OCI-LY1 (cell line): ENCODE data around the gene ZNF768.
A peak's percentile ranks its signal among the peaks of the same experiment; 100 is the strongest.

Experiments
- H2AFZ ChIP-seq: fragments of 200-600 bp; sonication (generic), shearing (Covaris generic); 2 replicates; pipeline ENCODE4 v1.6.0; 2014; ENCODE audit warnings: antibody characterized with exemption, mild to moderate bottlenecking, low read length
- H3F3A ChIP-seq: fragments of 200-600 bp; sonication (generic), shearing (Covaris generic); 2 replicates; pipeline ENCODE4 v1.6.0; 2014; ENCODE audit warnings: mild to moderate bottlenecking, antibody characterized with exemption, low read length, moderate library complexity; ENCODE audit not compliant: insufficient read depth
- H3K27ac ChIP-seq: fragments of 200-600 bp; sonication (generic); 2 replicates; pipeline ENCODE4 v1.5.1; 2014; ENCODE audit warnings: low read length, mixed run types, mild to moderate bottlenecking, low read depth; ENCODE audit not compliant: poor library complexity, severe bottlenecking
- H3K27me3 ChIP-seq: fragments of 200-600 bp; sonication (generic); 2 replicates; pipeline ENCODE4 v1.6.0; 2014; ENCODE audit warnings: antibody characterized with exemption, mild to moderate bottlenecking, low read length, moderate library complexity; ENCODE audit not compliant: insufficient read depth
- H3K36me3 ChIP-seq: fragments of 200-600 bp; sonication (generic); 2 replicates; pipeline ENCODE4 v1.6.1; 2014; ENCODE audit warnings: mild to moderate bottlenecking, antibody characterized with exemption, low read length, moderate library complexity, mixed read lengths; ENCODE audit not compliant: insufficient read depth
- H3K4me1 ChIP-seq: fragments of 200-600 bp; sonication (generic); 2 replicates; pipeline ENCODE4 v1.5.1; 2014; ENCODE audit warnings: mild to moderate bottlenecking, low read length, moderate library complexity; ENCODE audit not compliant: insufficient read depth, severe bottlenecking
- H3K4me2 ChIP-seq: fragments of 200-600 bp; sonication (generic), shearing (Covaris generic); 2 replicates; pipeline ENCODE4 v1.6.1; 2014; ENCODE audit warnings: low read length
- H3K4me3 ChIP-seq: fragments of 200-600 bp; sonication (generic); 2 replicates; pipeline ENCODE4 v1.5.1; 2014; ENCODE audit warnings: low read length, low read depth, mild to moderate bottlenecking, mixed read lengths; ENCODE audit not compliant: poor library complexity, severe bottlenecking
- H3K79me2 ChIP-seq: fragments of 200-600 bp; shearing (Covaris generic); 2 replicates; pipeline ENCODE4 v1.6.1; 2016; ENCODE audit warnings: mixed run types, low read length, mixed read lengths; ENCODE audit not compliant: insufficient read depth
- H3K9ac ChIP-seq: fragments of 200-600 bp; sonication (generic), shearing (Covaris generic); 2 replicates; pipeline ENCODE4 v1.6.1; 2014; ENCODE audit warnings: mild to moderate bottlenecking, low read length, mixed read lengths
- H3K9me2 ChIP-seq: fragments of 200-600 bp; sonication (generic), shearing (Covaris generic); 2 replicates; pipeline ENCODE4 v1.6.1; 2014; ENCODE audit warnings: low read depth, mild to moderate bottlenecking, low read length, mixed read lengths
- H3K9me3 ChIP-seq: fragments of 200-600 bp; shearing (Covaris generic); 2 replicates; pipeline ENCODE4 v1.6.1; 2014; ENCODE audit warnings: low read length, mixed read lengths
- H4K20me1 ChIP-seq: fragments of 200-600 bp; sonication (generic), shearing (Covaris generic); 2 replicates; pipeline ENCODE4 v1.6.0; 2016; ENCODE audit warnings: mild to moderate bottlenecking, low read length; ENCODE audit not compliant: insufficient read depth
- CTCF ChIP-seq: fragments of 200-600 bp; sonication (generic), shearing (Covaris generic); IDR thresholded peaks from 2 replicates; pipeline ENCODE4 v1.5.1; 2017; ENCODE audit warnings: mild to moderate bottlenecking, antibody characterized with exemption, low read length, moderate library complexity, mixed read lengths
- EZH2 ChIP-seq: fragments of 200-600 bp; sonication (generic), shearing (Covaris generic); IDR thresholded peaks from 2 replicates; pipeline ENCODE4 v1.8.0; 2017; ENCODE audit warnings: borderline replicate concordance, mixed run types, mild to moderate bottlenecking, antibody characterized with exemption, low read length, moderate library complexity, mixed read lengths

The ZNF768 gene

GRCh38 chr16:30526137-30526822 lies at the start of gene ZNF768:
ZNF768 (minus strand) TSS chr16:30526566; CDS start chr16:30526413, 153 bp downstream.
- H3K36me3 ChIP-seq, result peaks cover 16% of the 10 kb centered on the region; the same call in 1 of the 2 replicates
- H3K4me3 ChIP-seq, result peak within 1 kb of the TSS; percentile 70
- peak within 1 kb of the TSS; percentile 96 for H3K27ac ChIP-seq
- H3K9ac ChIP-seq, result peak within 1 kb of the TSS; percentile 92
- peak within 1 kb of the TSS; percentile 99 for H3K4me2 ChIP-seq
- no peaks in the 10 kb centered on the region for H3K79me2 ChIP-seq
- peaks cover 9% of the 10 kb centered on the region for H3F3A ChIP-seq
- no peaks in the 10 kb centered on the region for H4K20me1 ChIP-seq
- no peak within 1 kb of the TSS for H2AFZ ChIP-seq
- no peaks in the 10 kb centered on the region for H3K27me3 ChIP-seq
- H3K9me2 ChIP-seq, result no peaks in the 10 kb centered on the region
- no peak for TF ChIP-seq EZH2
- TF ChIP-seq CTCF, result no peak
- no peaks in the 10 kb centered on the region for H3K9me3 ChIP-seq
- H3K4me1 ChIP-seq, result peaks cover 55% of the 10 kb centered on the region

GRCh38 chr16:30574678-30575077 lies 48.3 kb upstream of the ZNF768 start:
- no peak overlapping the region for H3K4me3 ChIP-seq
- peaks cover 36% of the 10 kb centered on the region for H3K4me1 ChIP-seq
- no peaks in the 10 kb centered on the region for H4K20me1 ChIP-seq
- H3K9me3 ChIP-seq, result no peaks in the 10 kb centered on the region
- TF ChIP-seq CTCF (no peak), EZH2 (no peak)
- H3K79me2 ChIP-seq, result peaks cover 23% of the 10 kb centered on the region
- H3K36me3 ChIP-seq, result peaks cover 20% of the 10 kb centered on the region; the same call in 1 of the 2 replicates
- peak overlapping the region; percentile 31; the same call in 1 of the 2 replicates for H3K4me2 ChIP-seq
- H3K9me2 ChIP-seq, result no peaks in the 10 kb centered on the region
- H2AFZ ChIP-seq, result no peak overlapping the region
- no peaks in the 10 kb centered on the region for H3K27me3 ChIP-seq
- no peak overlapping the region for H3K27ac ChIP-seq
- no peak overlapping the region; the same call in 1 of the 2 replicates for H3K9ac ChIP-seq
- no peaks in the 10 kb centered on the region for H3F3A ChIP-seq

- Histone ChIP-seq H3K27me3 (no peaks in the 10 kb centered on the region), H2AFZ (no peak within 1 kb of the TSS), H3K36me3 (no peaks in the 10 kb centered on the region), H3K27ac (peak within 1 kb of the TSS; percentile 67), H4K20me1 (no peaks in the 10 kb centered on the region), H3K9me3 (no peaks in the 10 kb centered on the region), H3K4me1 (peaks cover 46% of the 10 kb centered on the region), H3F3A (no peaks in the 10 kb centered on the region), H3K4me2 (peak within 1 kb of the TSS; percentile 86), H3K79me2 (peaks cover 23% of the 10 kb centered on the region), H3K9me2 (no peaks in the 10 kb centered on the region), H3K4me3 (peak within 1 kb of the TSS; percentile 89), H3K9ac (peak within 1 kb of the TSS; percentile 91)
- TF ChIP-seq EZH2, result no peak
- no peak for TF ChIP-seq CTCF
Measured at GRCh38 chr16:30571445-30572322, 45.3 kb upstream of the ZNF768 start, which contains the start of gene ZNF688. ZNF688 (minus strand) TSS chr16:30571714; CDS start chr16:30571629, 85 bp downstream.
